ENCODE results near the gene MYH15. TPM values are rescaled to one million over a fixed set of nuclear protein-coding genes. Genes with fewer than 3 reads are reported as not detected.

MYH15 gene
- total and polyA plus RNA-seq, 10 of the 15 experiments (the other 5 are each of a cell fraction or from before 2014, with no cell fraction given), result 0.05 to 0.27 (median 0.09) TPM; not detected in 1

GRCh38 chr3:108343491-108343890 lies 166.9 kb downstream of the MYH15 start (continued):
- TF ChIP-seq, protein P1, sequence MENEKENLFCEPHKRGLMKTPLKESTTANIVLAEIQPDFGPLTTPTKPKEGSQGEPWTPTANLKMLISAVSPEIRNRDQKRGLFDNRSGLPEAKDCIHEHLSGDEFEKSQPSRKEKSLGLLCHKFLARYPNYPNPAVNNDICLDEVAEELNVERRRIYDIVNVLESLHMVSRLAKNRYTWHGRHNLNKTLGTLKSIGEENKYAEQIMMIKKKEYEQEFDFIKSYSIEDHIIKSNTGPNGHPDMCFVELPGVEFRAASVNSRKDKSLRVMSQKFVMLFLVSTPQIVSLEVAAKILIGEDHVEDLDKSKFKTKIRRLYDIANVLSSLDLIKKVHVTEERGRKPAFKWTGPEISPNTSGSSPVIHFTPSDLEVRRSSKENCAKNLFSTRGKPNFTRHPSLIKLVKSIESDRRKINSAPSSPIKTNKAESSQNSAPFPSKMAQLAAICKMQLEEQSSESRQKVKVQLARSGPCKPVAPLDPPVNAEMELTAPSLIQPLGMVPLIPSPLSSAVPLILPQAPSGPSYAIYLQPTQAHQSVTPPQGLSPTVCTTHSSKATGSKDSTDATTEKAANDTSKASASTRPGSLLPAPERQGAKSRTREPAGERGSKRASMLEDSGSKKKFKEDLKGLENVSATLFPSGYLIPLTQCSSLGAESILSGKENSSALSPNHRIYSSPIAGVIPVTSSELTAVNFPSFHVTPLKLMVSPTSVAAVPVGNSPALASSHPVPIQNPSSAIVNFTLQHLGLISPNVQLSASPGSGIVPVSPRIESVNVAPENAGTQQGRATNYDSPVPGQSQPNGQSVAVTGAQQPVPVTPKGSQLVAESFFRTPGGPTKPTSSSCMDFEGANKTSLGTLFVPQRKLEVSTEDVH (IDR thresholded peaks at IDR 0.05; ENCODE audit: low read depth, partially characterized antibody), result no peak
- TF ChIP-seq SREBF2 (IDR thresholded peaks at IDR 0.05; ENCODE audit: low read length) (no peak), HDAC2 (IDR thresholded peaks at IDR 0.05) (no peak), FOS (IDR thresholded peaks at IDR 0.05; ENCODE audit: borderline replicate concordance, extremely low read depth, insufficient read length) (no peak), NRF1 (conservative IDR thresholded peaks at IDR 0.05; ENCODE audit: low read depth, low read length) (no peak), MEF2B (IDR thresholded peaks at IDR 0.05; ENCODE audit: partially characterized antibody, poor library complexity, severe bottlenecking) (no peak), POLR2AphosphoS5 (IDR thresholded peaks at IDR 0.05; ENCODE audit: low read length) (no peak)

- no peak for FAIRE-seq
- TF ChIP-seq PBX3 (IDR thresholded peaks at IDR 0.05; ENCODE audit: insufficient replicate concordance, low read depth, low read length) (no peak), HDAC6 (IDR thresholded peaks at IDR 0.05; ENCODE audit: unreplicated experiment) (no peak), MYC (IDR thresholded peaks at IDR 0.05; ENCODE audit: insufficient read depth, insufficient read length, insufficient replicate concordance, low read length, severe bottlenecking) (no peak), ZNF24 (IDR thresholded peaks at IDR 0.05) (no peak), NR2C1 (IDR thresholded peaks at IDR 0.05) (no peak), CHD2 (IDR thresholded peaks at IDR 0.05; ENCODE audit: borderline replicate concordance, low read depth, low read length) (no peak), RB1 (IDR thresholded peaks at IDR 0.05; ENCODE audit: borderline replicate concordance) (no peak), RAD51 (IDR thresholded peaks at IDR 0.05) (no peak), EP300 (IDR thresholded peaks at IDR 0.05; ENCODE audit: borderline replicate concordance in 1 of 2, control insufficient read depth in 1 of 2, low read depth in 2 of 2, low read length in 2 of 2) (no peak), JUNB (IDR thresholded peaks at IDR 0.05) (peak; percentile 54; the same call in 1 of the 2 replicates), CEBPB (IDR thresholded peaks at IDR 0.05; ENCODE audit: borderline replicate concordance in 1 of 2, low read depth in 2 of 2, low read length in 2 of 2) (no peak)
These were observed 167.4 kb downstream of the MYH15 start for GRCh38 chr3:108342837-108343486.

More at GRCh38 chr3:108342837-108343486, 167.4 kb downstream of the MYH15 start:
- 1% methylated on average over 3 of the region's 4 CpGs for WGBS (ENCODE audit: insufficient coverage, insufficient replicate concordance, low lambda C conversion rate, missing lambda C conversion rate)
- intact Hi-C loops (cut with micrococcal nuclease; ENCODE audit: unreplicated experiment), result loop anchor here (5.0 kb wide), 1 partner anchor 64 kb away; no protein-coding TSS in a partner anchor
- no TSS peak for BruUV-seq (replicated peaks)
- no peaks in the 10 kb centered on the region for H3K27me3 ChIP-seq (replicated peaks in 1 of 2; ENCODE audit: control insufficient read depth in 2 of 2, insufficient read depth in 2 of 2, low read length in 1 of 2)
- no peaks in the 10 kb centered on the region for H3K36me3 ChIP-seq (ENCODE audit: control insufficient read depth in 2 of 2, insufficient read depth in 2 of 2, low read length in 1 of 2)
- ChIA-PET RAD21 (ENCODE audit: unreplicated experiment) (no interaction called here), SMC1A (ENCODE audit: uncharacterized antibody, unreplicated experiment) (interaction anchor here (1.4 to 1.6 kb wide), 2 partner anchors 51 to 63 kb away, joined by 3 to 7 read pairs; no protein-coding TSS in a partner anchor), POLR2A (interaction anchor here (0.5 kb wide), 1 partner anchor 16 kb away, joined by 3 read pairs; no protein-coding TSS in a partner anchor), CTCF (interaction anchor here (0.6 to 2.0 kb wide), 2 partner anchors 14 to 190 kb away, joined by 3 to 5 read pairs; no protein-coding TSS in a partner anchor)
- no peak overlapping the region; the same call in 1 of the 2 replicates for H2AFZ ChIP-seq (ENCODE audit: control insufficient read depth, low read depth, low read length)
- H3K9me3 ChIP-seq (replicated peaks; ENCODE audit: control insufficient read depth, insufficient read depth, low read length), result no peaks in the 10 kb centered on the region
- no peaks in the 10 kb centered on the region for H3K79me2 ChIP-seq (ENCODE audit: control insufficient read depth, insufficient read depth, low read length)
- no peak overlapping the region for H3K9ac ChIP-seq (ENCODE audit: control insufficient read depth, insufficient read depth, low read length)
- in situ Hi-C loops (cut with MboI), result no loop called here
- H3K4me3 ChIP-seq, result no peak overlapping the region
- no peaks in the 10 kb centered on the region for H4K20me1 ChIP-seq (ENCODE audit: control insufficient read depth, insufficient read depth)
- ATAC-seq, result peak; percentile 87
- no peak overlapping the region; the same call in 1 of the 2 replicates for H3K4me2 ChIP-seq (ENCODE audit: control insufficient read depth, insufficient read depth)
- no peak overlapping the region for H3K27ac ChIP-seq (ENCODE audit: control insufficient read depth, insufficient read depth)
- peaks cover 10% of the 10 kb centered on the region for H3K4me1 ChIP-seq (ENCODE audit: control insufficient read depth, insufficient read depth, low read length)
- DNase-seq (ENCODE audit: low read depth, low spot score), result peak; percentile 36

All from GM12878 (cell line).